Keratinocyte (primary cell): ENCODE results near the gene NELL1. TPM values are rescaled to one million over a fixed set of nuclear protein-coding genes. Genes with fewer than 3 reads are reported as not detected.

Source experiments
- DNase-seq: peaks from one replicate; pipeline ENCODE4 v3.0.0-alpha.2; 2011; ENCODE audit warnings: low read depth, missing footprints, low spot score
- FAIRE-seq: peaks from 2 replicates; lab custom pipeline; 2011; peaks lifted over from hg19 to GRCh38; lab: Jason Lieb, UNC
- H2AFZ ChIP-seq: 2 replicates; pipeline ENCODE4 v1.6.0; 2012; ENCODE audit warnings: low read length, control low read depth, inconsistent platforms; ENCODE audit not compliant: control insufficient read depth
- H3K27ac ChIP-seq: 2 replicates; pipeline ENCODE4 v1.5.1; 2011; ENCODE audit warnings: low read length; ENCODE audit not compliant: control insufficient read depth, insufficient read depth
- H3K27me3 ChIP-seq: 3 replicates; pipeline ENCODE4 v1.6.0; 2011; ENCODE audit warnings: low read length; ENCODE audit not compliant: control insufficient read depth, insufficient read depth; ENCODE audit errors: extremely low read depth
- H3K36me3 ChIP-seq, 2 experiments: 2 replicates in 1 of 2; 3 replicates in 1 of 2; pipeline ENCODE4 v1.5.1; 2011; ENCODE audit warnings: low read length in 2 of 2, mild to moderate bottlenecking in 1 of 2; ENCODE audit not compliant: control insufficient read depth in 2 of 2, insufficient read depth in 2 of 2; ENCODE audit errors: extremely low read depth in 1 of 2
- H3K4me1 ChIP-seq: 3 replicates; pipeline ENCODE4 v1.5.1; 2011; ENCODE audit warnings: low read length; ENCODE audit not compliant: control insufficient read depth, insufficient read depth; ENCODE audit errors: extremely low read depth
- H3K4me2 ChIP-seq: 3 replicates; pipeline ENCODE4 v1.6.0; 2011; ENCODE audit warnings: low read depth, low read length; ENCODE audit not compliant: control insufficient read depth, insufficient read depth; ENCODE audit errors: extremely low read depth
- H3K4me3 ChIP-seq, 3 experiments: fragments of 200-600 bp in 1 of 3; sonication (generic) in 1 of 3; 2 replicates in 2 of 3; 3 replicates in 1 of 3; pipeline ENCODE4 v1.5.1; 2011 to 2016; ENCODE audit warnings: low read length in 3 of 3, mild to moderate bottlenecking in 3 of 3, control low read depth in 2 of 3, inconsistent platforms in 1 of 3, low read depth in 1 of 3, mixed read lengths in 1 of 3, mixed run types in 1 of 3, moderate library complexity in 1 of 3; ENCODE audit not compliant: control insufficient read depth in 2 of 3, insufficient read depth in 2 of 3; ENCODE audit errors: extremely low read depth in 1 of 3
- H3K79me2 ChIP-seq: 2 replicates; pipeline ENCODE4 v1.6.0; 2012; ENCODE audit warnings: low read length; ENCODE audit not compliant: control insufficient read depth, insufficient read depth
- H3K9ac ChIP-seq: 3 replicates; pipeline ENCODE4 v1.6.0; 2011; ENCODE audit warnings: low read length; ENCODE audit not compliant: control insufficient read depth, insufficient read depth; ENCODE audit errors: extremely low read depth
- H3K9me1 ChIP-seq: 3 replicates; pipeline ENCODE4 v1.6.0; 2011; ENCODE audit warnings: low read length; ENCODE audit not compliant: control insufficient read depth, insufficient read depth; ENCODE audit errors: extremely low read depth
- H3K9me3 ChIP-seq: 2 replicates; pipeline ENCODE4 v1.5.1; 2012; ENCODE audit warnings: low read depth, low read length; ENCODE audit not compliant: control insufficient read depth
- H4K20me1 ChIP-seq: 3 replicates; pipeline ENCODE4 v1.6.0; 2011; ENCODE audit warnings: low read length; ENCODE audit not compliant: control insufficient read depth, insufficient read depth; ENCODE audit errors: extremely low read depth
- EZH2 ChIP-seq: IDR thresholded peaks from one replicate; pipeline ENCODE4 v1.6.1; 2012; ENCODE audit warnings: inconsistent platforms, mild to moderate bottlenecking, low read length, moderate library complexity
- dilution Hi-C: fragments of 300-500 bp; cut with MboI; formaldehyde crosslinking; loops from one replicate; pipeline ENCODE4 v1.7.0; 2020; ENCODE audit warnings: low sequenced_read_pairs; ENCODE audit not compliant: extremely low pct_ligation_motif_present
- polyA plus RNA-seq, 5 experiments: library from polyadenylated mRNA; depleted of rRNA in 3 of 5; stranded (reverse) in 3 of 5; stranded (forward) in 1 of 5; unstranded in 1 of 5; fragments of >200 nt; gene quantifications; 1 replicate in 1 of 5; 2 replicates in 3 of 5; 3 replicates in 1 of 5; pipeline versions ENCODE4 v1.2.1 to v1.2.3, GENCODE V29; 2011 to 2012; ENCODE audit warnings: missing spikeins in 2 of 5, low read depth in 1 of 5, low replicate concordance in 1 of 5
- TF ChIP-seq, protein P1 (sequence below), 3 experiments: IDR thresholded peaks in 1 of 3; conservative IDR thresholded peaks in 1 of 3; optimal IDR thresholded peaks in 1 of 3; 2 replicates in 2 of 3; 3 replicates in 1 of 3; pipeline versions ENCODE3 to v1.5.1; 2011; ENCODE audit warnings: low read length in 3 of 3, mild to moderate bottlenecking in 3 of 3, moderate library complexity in 2 of 3, control low read depth in 1 of 3, inconsistent platforms in 1 of 3; ENCODE audit not compliant: insufficient read depth in 2 of 3; ENCODE audit errors: extremely low read depth in 1 of 3

The NELL1 gene
- polyA plus RNA-seq, 1 donor (not counting 4 experiments of a cell fraction or from before 2014, with no cell fraction given) = not detected

DNA sequence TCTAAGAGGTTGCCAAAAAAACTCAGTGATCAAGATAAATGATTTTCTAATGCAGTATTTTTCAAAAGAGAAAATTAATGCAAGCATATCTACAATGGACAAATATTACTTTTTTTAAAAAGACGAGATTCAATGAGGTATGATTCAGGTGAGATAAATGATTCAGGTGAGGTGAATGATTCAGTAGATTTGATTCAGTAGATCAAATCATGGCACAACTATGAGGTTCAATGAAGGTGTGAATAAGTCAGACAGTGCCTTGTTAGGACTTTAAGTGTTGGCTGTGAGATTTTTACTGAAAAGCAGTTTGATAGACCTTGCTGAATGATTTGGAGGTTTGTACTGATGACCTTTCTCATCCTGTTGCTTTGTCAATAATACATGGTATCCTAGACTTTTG is 742.2 kb downstream of the NELL1 start:
- H3K9me3 ChIP-seq = peaks cover 2% of the 10 kb centered on the region
- no peak overlapping the region for H3K9ac ChIP-seq
- TF ChIP-seq, protein P1, sequence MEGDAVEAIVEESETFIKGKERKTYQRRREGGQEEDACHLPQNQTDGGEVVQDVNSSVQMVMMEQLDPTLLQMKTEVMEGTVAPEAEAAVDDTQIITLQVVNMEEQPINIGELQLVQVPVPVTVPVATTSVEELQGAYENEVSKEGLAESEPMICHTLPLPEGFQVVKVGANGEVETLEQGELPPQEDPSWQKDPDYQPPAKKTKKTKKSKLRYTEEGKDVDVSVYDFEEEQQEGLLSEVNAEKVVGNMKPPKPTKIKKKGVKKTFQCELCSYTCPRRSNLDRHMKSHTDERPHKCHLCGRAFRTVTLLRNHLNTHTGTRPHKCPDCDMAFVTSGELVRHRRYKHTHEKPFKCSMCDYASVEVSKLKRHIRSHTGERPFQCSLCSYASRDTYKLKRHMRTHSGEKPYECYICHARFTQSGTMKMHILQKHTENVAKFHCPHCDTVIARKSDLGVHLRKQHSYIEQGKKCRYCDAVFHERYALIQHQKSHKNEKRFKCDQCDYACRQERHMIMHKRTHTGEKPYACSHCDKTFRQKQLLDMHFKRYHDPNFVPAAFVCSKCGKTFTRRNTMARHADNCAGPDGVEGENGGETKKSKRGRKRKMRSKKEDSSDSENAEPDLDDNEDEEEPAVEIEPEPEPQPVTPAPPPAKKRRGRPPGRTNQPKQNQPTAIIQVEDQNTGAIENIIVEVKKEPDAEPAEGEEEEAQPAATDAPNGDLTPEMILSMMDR (optimal IDR thresholded peaks at IDR 0.05 in 1 of 3, IDR thresholded peaks at IDR 0.05 in 1 of 3, conservative IDR thresholded peaks at IDR 0.05 in 1 of 3; ENCODE audit: extremely low read depth in 1 of 3, insufficient read depth in 2 of 3, low read length in 3 of 3) = no peak
- no peak for TF ChIP-seq EZH2
- H3K27ac ChIP-seq = no peak overlapping the region
- H3K27me3 ChIP-seq = no peaks in the 10 kb centered on the region
- DNase-seq = no peak
- H3K36me3 ChIP-seq = no peaks in the 10 kb centered on the region
- FAIRE-seq = no peak
- H2AFZ ChIP-seq = no peak overlapping the region
- H3K9me1 ChIP-seq = no peaks in the 10 kb centered on the region
- dilution Hi-C loops = no loop called here
- H3K4me1 ChIP-seq = peaks cover 9% of the 10 kb centered on the region
- H3K79me2 ChIP-seq = no peaks in the 10 kb centered on the region
- H4K20me1 ChIP-seq = no peaks in the 10 kb centered on the region
- H3K4me2 ChIP-seq = peak overlapping the region; percentile 27
- H3K4me3 ChIP-seq = peak overlapping the region in 1 of 3 experiments; percentile 35

DNA sequence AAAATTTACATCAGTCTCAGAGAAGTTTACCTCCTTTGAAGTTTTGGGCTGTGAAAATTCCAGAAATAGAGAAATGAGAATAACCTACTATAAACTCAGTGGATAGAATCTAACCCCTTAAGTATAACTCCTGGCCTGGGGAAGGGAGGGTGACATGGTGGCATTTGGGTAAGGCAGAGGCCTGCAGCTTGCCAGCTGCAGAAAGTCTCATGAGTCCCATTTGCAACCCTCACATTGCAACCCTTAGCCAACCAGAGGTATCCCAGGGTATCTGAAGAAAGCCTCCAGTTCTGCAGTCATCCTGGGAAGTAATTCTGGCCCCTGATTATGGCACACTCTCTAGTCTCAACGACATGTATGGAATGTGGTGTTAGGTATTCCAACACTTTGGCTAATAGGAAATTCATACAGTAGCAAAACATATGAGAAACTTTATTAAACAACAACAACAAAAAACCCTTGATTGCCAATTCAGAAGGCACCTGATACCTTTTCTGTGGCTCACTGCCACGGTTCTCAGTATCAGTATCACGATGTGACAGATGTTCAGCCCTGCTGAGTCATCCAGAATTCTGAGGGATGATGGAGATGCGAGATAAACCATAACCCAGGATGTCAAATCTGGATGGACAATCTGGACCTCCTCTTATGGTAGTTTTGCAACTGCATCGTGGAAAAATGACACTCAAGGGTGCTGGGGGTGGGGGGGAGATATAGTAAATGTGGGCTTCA is 743.4 kb downstream of the NELL1 start:
- Histone ChIP-seq H3K27me3 (no peaks in the 10 kb centered on the region), H3K4me2 (no peak overlapping the region), H4K20me1 (no peaks in the 10 kb centered on the region), H3K9me3 (peaks cover 2% of the 10 kb centered on the region), H3K4me1 (peaks cover 9% of the 10 kb centered on the region), H3K27ac (no peak overlapping the region), H2AFZ (no peak overlapping the region), H3K79me2 (no peaks in the 10 kb centered on the region), H3K4me3 (no peak overlapping the region), H3K9ac (no peak overlapping the region), H3K36me3 (no peaks in the 10 kb centered on the region), H3K9me1 (no peaks in the 10 kb centered on the region)
- dilution Hi-C loops = no loop called here
- DNase-seq (no peak), FAIRE-seq (no peak)
- TF ChIP-seq, protein P1 (optimal IDR thresholded peaks at IDR 0.05 in 1 of 3, IDR thresholded peaks at IDR 0.05 in 1 of 3, conservative IDR thresholded peaks at IDR 0.05 in 1 of 3; ENCODE audit: extremely low read depth in 1 of 3, insufficient read depth in 2 of 3, low read length in 3 of 3) = no peak
- TF ChIP-seq EZH2 = no peak
